PC-3 (cell line): ENCODE data around the gene SFT2D2.

Experiments
- EZH2phosphoT487 ChIP-seq: fragments of 300-600 bp; sonication (generic); IDR thresholded peaks from 2 replicates; pipeline ENCODE4 v1.6.1; 2018; ENCODE audit warnings: mild to moderate bottlenecking, antibody characterized with exemption, low read length, borderline replicate concordance
- TF ChIP-seq, protein P1 (sequence below): fragments of 300-600 bp; sonication (generic); conservative IDR thresholded peaks from 2 replicates; pipeline ENCODE4 v1.5.1; 2017; ENCODE audit warnings: antibody characterized with exemption, low read depth, mild to moderate bottlenecking, low read length

DNA sequence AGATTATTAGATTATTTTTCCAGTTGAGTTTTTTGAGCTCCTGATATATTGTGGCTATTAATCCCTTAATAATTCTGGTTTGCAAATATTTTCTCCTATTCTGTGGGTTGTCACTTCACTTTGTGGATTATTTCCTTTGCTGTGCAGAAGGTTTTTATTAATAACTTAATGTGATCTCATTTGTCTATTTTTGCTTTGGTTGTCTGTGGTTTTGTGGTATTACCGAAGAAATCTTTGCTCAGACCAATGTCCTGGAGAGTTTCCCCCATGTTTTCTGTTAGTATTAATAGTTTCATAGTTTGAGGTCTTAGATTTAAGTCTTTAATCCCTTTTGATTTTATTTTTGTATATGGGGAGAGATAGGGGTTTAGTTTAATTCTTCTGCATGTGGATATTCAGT, 47.8 kb downstream of the SFT2D2 start:
- TF ChIP-seq, protein P1, sequence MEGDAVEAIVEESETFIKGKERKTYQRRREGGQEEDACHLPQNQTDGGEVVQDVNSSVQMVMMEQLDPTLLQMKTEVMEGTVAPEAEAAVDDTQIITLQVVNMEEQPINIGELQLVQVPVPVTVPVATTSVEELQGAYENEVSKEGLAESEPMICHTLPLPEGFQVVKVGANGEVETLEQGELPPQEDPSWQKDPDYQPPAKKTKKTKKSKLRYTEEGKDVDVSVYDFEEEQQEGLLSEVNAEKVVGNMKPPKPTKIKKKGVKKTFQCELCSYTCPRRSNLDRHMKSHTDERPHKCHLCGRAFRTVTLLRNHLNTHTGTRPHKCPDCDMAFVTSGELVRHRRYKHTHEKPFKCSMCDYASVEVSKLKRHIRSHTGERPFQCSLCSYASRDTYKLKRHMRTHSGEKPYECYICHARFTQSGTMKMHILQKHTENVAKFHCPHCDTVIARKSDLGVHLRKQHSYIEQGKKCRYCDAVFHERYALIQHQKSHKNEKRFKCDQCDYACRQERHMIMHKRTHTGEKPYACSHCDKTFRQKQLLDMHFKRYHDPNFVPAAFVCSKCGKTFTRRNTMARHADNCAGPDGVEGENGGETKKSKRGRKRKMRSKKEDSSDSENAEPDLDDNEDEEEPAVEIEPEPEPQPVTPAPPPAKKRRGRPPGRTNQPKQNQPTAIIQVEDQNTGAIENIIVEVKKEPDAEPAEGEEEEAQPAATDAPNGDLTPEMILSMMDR = no peak
- TF ChIP-seq EZH2phosphoT487 = no peak
